Ascending aorta (tissue), 2 donors: ENCODE results near the gene PPM1L. TPM values are rescaled to one million over a fixed set of nuclear protein-coding genes. Genes with fewer than 3 reads are reported as not detected.
"Not testable (repeated sequence)": the region's sequence is repeated elsewhere in the genome, so short reads cannot be mapped to it uniquely, and the experiment has no call there.

Experiments
- DNase-seq, 2 donors: peaks; one replicate each; pipeline ENCODE4 v3.0.0-alpha.2; 2019; ENCODE audit warnings: low spot score in 2 of 2
- H3K27ac ChIP-seq, 2 donors: fragments of 200-600 bp; sonication (generic); one replicate each; pipeline ENCODE4 v1.5.1; 2016 to 2017; ENCODE audit warnings: mild to moderate bottlenecking in 1 of 2
- H3K27me3 ChIP-seq: fragments of 200-600 bp; sonication (generic); one replicate; pipeline ENCODE4 v1.5.1; 2017
- H3K36me3 ChIP-seq, 2 donors: fragments of 200-600 bp; sonication (generic); one replicate each; pipeline ENCODE4 v1.5.1; 2016
- H3K4me1 ChIP-seq, 2 donors: fragments of 200-600 bp; sonication (generic); one replicate each; pipeline ENCODE4 v1.5.1; 2016 to 2017; ENCODE audit warnings: mild to moderate bottlenecking in 1 of 2
- H3K4me3 ChIP-seq, 2 donors: fragments of 200-600 bp; sonication (generic); one replicate each; pipeline ENCODE4 v1.5.1; 2016 to 2017; ENCODE audit warnings: mild to moderate bottlenecking in 1 of 2
- H3K9me3 ChIP-seq, 2 donors: fragments of 200-600 bp; sonication (generic); one replicate each; pipeline ENCODE4 v1.5.1; 2016
- CTCF ChIP-seq, 3 experiments: fragments of 200-600 bp in 2 of 3; fragments of 450-650 bp in 1 of 3; sonication (generic) in 2 of 3; IDR thresholded peaks; one replicate each; pipeline ENCODE4 v1.5.1; 2016 to 2019; ENCODE audit warnings: antibody characterized with exemption in 3 of 3, mild to moderate bottlenecking in 1 of 3, moderate library complexity in 1 of 3
- intact Hi-C: fragments of 100-400 bp; cut with DNase I; formaldehyde crosslinking; loops from one replicate; pipeline ENCODE4 v1.15.1; 2023
- total RNA-seq: library from RNA; depleted of rRNA; stranded (reverse); fragments of >200 nt; gene quantifications from one replicate; pipeline ENCODE4 v1.1.0, GENCODE V29; 2016

Gene PPM1L
- total RNA-seq, 1 donor from 2014 or later = 20.3 TPM

GRCh38 chr3:160996811-160997210 lies 240.8 kb downstream of the PPM1L start:
- no peak for DNase-seq
- no peak overlapping the region for H3K4me3 ChIP-seq
- intact Hi-C loops = no loop called here
- TF ChIP-seq CTCF (IDR thresholded peaks at IDR 0.05) = no peak
- no peak overlapping the region for H3K27ac ChIP-seq
- no peaks in the 10 kb centered on the region for H3K4me1 ChIP-seq
- H3K9me3 ChIP-seq = no peaks in the 10 kb centered on the region
- H3K27me3 ChIP-seq = no peaks in the 10 kb centered on the region
- no peaks in the 10 kb centered on the region for H3K36me3 ChIP-seq

GRCh38 chr3:160998581-160998980 lies 242.6 kb downstream of the PPM1L start:
- TF ChIP-seq CTCF (IDR thresholded peaks at IDR 0.05) = no peak
- Histone ChIP-seq H3K4me1 (no peaks in the 10 kb centered on the region), H3K4me3 (no peak overlapping the region), H3K27ac (no peak overlapping the region), H3K36me3 (no peaks in the 10 kb centered on the region), H3K27me3 (no peaks in the 10 kb centered on the region), H3K9me3 (no peaks in the 10 kb centered on the region)
- no peak for DNase-seq
- intact Hi-C loops = no loop called here

- H3K4me3 ChIP-seq = no peak overlapping the region
- intact Hi-C loops = no loop called here
- no peaks in the 10 kb centered on the region for H3K4me1 ChIP-seq
- H3K27me3 ChIP-seq = no peaks in the 10 kb centered on the region
- H3K27ac ChIP-seq = no peak overlapping the region
- H3K36me3 ChIP-seq = no peaks in the 10 kb centered on the region
- H3K9me3 ChIP-seq = no peaks in the 10 kb centered on the region
- no peak for DNase-seq
- no peak for TF ChIP-seq CTCF (IDR thresholded peaks at IDR 0.05)
Observed at GRCh38 chr3:160999274-160999673, 243.2 kb downstream of the PPM1L start.

GRCh38 chr3:161008086-161008485 lies 252.1 kb downstream of the PPM1L start:
- intact Hi-C loops = no loop called here
- H3K4me1 ChIP-seq = no peaks in the 10 kb centered on the region
- H3K36me3 ChIP-seq = no peaks in the 10 kb centered on the region
- TF ChIP-seq CTCF (IDR thresholded peaks at IDR 0.05) = no peak
- no peak overlapping the region for H3K4me3 ChIP-seq
- no peak for DNase-seq
- H3K9me3 ChIP-seq = no peaks in the 10 kb centered on the region
- H3K27me3 ChIP-seq = no peaks in the 10 kb centered on the region
- no peak overlapping the region for H3K27ac ChIP-seq

- H3K27me3 ChIP-seq, H3K27ac ChIP-seq, H3K4me3 ChIP-seq, intact Hi-C loops, DNase-seq, H3K9me3 ChIP-seq, H3K4me1 ChIP-seq, H3K36me3 ChIP-seq: not testable (repeated sequence)
Observed at GRCh38 chr3:161010151-161010550, 254.1 kb downstream of the PPM1L start.

GRCh38 chr3:161014843-161015749 lies 259.1 kb downstream of the PPM1L start:
- intact Hi-C loops = no loop called here
- Histone ChIP-seq H3K4me1 (no peaks in the 10 kb centered on the region), H3K27me3 (no peaks in the 10 kb centered on the region), H3K36me3 (no peaks in the 10 kb centered on the region), H3K4me3 (no peak overlapping the region), H3K27ac (no peak overlapping the region), H3K9me3 (no peaks in the 10 kb centered on the region)
- TF ChIP-seq CTCF (IDR thresholded peaks at IDR 0.05) = no peak
- no peak for DNase-seq
